Measurements from ENCODE around the gene INO80C. TPM values are rescaled to one million over a fixed set of nuclear protein-coding genes. Genes with fewer than 3 reads are reported as not detected.
"Not testable (repeated sequence)": the region's sequence is repeated elsewhere in the genome, so short reads cannot be mapped to it uniquely, and the experiment has no call there.

Gene INO80C
- total RNA-seq, 2 donors from 2014 or later = 22.7 to 26.9 TPM

DNA sequence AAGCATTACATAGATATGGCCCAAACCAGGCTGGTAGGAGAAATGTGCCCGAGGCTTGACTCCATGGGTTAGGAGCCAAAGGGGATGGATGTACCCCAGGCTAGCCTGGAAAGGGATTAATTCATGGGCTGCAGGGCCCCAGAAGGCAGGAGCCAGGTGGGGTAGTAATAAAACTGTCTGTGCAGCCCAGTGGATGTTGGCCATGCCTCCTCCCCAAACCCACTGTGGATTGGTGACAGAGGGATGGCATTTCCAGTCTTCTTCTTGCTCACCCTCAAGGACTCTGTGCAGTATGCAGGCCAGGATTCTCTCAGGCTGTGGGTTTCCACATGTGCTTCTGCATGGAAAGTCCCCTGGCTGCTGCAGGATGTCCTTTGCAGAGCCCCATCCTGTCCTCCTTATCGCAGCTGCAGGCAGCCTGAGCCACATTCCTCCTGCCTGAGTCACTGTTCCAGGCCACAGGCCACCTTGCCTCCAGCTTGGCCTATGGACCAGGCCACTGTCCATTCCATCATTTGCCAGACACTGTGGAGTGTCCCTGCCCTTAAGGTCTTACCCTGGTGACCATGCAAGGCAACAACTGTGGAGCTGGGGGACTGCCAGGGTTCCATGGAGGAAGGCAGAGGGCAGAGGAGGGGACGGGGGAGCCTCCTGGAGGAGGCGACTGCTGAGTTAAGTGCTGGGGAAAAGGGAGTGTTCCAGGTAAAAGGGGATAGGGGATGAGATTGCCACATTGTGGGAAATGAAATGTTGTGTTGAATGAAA, 38.9 kb downstream of the INO80C start:
- no peaks in the 10 kb centered on the region for H3K36me3 Mint-ChIP-seq (ENCODE audit: insufficient read depth in 2 of 2)
- no peaks in the 10 kb centered on the region for H3K9me3 Mint-ChIP-seq
- no peak overlapping the region for H3K4me3 Mint-ChIP-seq
- H3K27ac Mint-ChIP-seq = no peak overlapping the region
- H3K4me1 Mint-ChIP-seq (ENCODE audit: low read depth) = no peaks in the 10 kb centered on the region
- DNase-seq = no peak
- ATAC-seq (replicated peaks in 1 of 2) = no peak
- H3K27me3 Mint-ChIP-seq (ENCODE audit: low read depth) = no peaks in the 10 kb centered on the region

DNA sequence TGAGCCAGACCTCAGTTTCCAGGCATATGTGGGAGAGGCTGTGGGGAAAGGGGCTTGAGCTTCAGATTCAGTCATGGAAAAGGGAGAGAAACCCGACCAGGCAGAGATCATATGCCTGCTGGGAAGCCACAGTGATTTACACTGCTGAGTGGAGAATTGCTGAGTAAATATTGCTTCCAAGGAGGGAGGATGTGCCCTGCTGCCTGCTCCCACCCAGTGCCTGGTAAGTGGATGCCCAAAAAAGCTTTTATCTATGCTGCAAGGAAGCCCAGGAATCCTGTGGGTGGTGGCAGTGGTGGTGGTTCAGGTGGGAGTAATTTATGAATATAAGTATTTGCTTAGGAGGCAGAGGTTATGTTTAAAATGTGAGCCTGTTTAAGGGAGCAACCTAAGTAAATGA, 39.5 kb downstream of the INO80C start:
- Mint-ChIP-seq H3K9me3 (no peaks in the 10 kb centered on the region), H3K4me3 (no peak overlapping the region), H3K4me1 (ENCODE audit: low read depth) (no peaks in the 10 kb centered on the region), H3K27ac (no peak overlapping the region), H3K36me3 (ENCODE audit: insufficient read depth in 2 of 2) (no peaks in the 10 kb centered on the region), H3K27me3 (ENCODE audit: low read depth) (no peaks in the 10 kb centered on the region)
- DNase-seq (no peak), ATAC-seq (replicated peaks in 1 of 2) (no peak)

DNA sequence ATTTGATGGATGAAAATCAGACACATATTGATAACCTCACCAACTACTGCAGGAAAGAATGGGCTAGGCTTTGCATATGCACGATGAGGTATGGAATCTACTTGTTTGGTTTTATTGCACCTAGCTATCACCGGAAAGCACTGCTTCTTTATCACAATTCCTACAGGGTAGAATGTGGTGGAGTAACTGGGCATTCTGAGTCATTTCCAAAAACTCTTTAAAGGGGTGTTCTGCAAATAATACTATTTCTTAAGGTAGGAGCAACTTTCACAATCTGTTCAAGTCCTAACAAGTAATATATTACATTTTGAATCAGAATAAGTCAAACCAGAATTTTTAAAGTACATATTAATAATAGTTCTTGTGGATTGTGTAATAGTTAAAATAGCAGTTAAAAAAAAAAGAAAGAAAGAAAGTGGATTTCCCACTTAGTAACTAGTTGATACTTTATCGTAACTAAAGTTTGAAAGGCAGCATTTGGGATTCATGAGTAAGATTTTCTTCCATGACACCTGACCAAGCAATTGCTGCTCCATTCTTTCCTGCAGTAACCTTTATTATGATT, 40.5 kb downstream of the INO80C start:
- no peaks in the 10 kb centered on the region for H3K9me3 Mint-ChIP-seq
- no peaks in the 10 kb centered on the region for H3K36me3 Mint-ChIP-seq (ENCODE audit: insufficient read depth in 2 of 2)

DNA sequence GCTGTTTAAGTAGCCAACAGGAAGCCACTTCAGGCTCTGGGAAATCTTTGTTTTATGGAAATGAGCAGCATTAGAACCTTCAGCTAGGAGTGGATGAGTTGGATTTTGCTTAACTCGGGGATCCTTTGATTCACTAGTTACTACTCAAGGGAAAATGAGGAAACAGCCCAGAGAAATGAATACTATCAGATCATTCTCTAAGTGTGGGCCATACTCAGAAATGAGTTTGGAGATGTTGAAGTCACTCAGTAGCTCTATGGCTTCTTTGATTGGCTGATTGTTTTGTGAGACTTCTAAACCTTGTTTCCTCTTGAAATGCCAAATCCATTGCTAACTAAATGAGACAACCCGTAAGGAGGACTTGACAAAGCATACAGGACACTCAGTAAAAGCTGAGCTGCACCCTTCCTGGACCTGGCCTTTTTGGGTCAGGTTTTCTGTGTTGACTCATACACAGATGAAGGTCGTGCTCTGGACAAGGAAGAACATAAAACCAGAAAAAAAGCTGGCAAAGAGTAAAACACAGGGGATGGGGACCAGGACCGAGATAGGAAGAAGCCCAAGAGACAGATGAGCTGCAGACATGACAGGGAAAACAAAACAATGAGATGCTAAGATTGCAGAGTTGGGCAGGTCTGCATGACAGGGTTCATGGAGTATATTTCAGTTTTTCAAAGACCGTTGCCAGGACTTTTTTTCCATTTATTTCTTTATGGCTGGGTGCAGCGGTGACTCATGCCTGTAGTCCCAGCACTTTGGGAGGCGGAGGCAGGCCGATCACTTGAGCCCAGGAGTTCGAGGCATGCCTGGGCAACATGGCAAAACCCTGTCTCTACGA, 41.6 kb downstream of the INO80C start:
- no peak overlapping the region for H3K4me3 Mint-ChIP-seq

More for the DNA sequence above, 40.5 kb downstream of the INO80C start:
- ATAC-seq (replicated peaks in 1 of 2) (no peak), DNase-seq (no peak)
- Mint-ChIP-seq H3K4me1 (ENCODE audit: low read depth) (no peaks in the 10 kb centered on the region), H3K27ac (no peak overlapping the region), H3K27me3 (ENCODE audit: low read depth) (no peaks in the 10 kb centered on the region), H3K4me3 (no peak overlapping the region)

DNA sequence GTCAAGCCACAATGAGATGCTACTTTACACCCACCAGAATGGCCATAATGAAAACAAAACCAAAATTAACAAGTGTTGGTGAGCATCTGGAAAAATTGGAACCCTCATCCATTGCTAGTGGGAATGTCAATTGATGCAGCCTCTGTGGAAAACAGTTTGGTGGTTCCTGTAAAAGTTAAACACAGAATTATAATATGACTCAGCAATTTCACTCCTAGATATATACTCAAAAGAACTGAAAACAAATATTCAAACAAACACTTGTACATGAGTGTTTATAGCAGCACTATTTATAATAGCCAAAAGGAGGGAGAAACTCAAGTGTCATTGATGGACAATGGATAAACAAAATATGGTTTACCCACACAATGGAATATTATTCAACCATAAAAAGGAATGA, 43.0 kb downstream of the INO80C start:
- DNase-seq = no peak
- no peaks in the 10 kb centered on the region for H3K4me1 Mint-ChIP-seq (ENCODE audit: low read depth)
- H3K4me3 Mint-ChIP-seq = no peak overlapping the region
- no peak for ATAC-seq (replicated peaks in 1 of 2)
- no peaks in the 10 kb centered on the region for H3K36me3 Mint-ChIP-seq (ENCODE audit: insufficient read depth in 2 of 2)
- peaks cover 0 to 4% of the 10 kb centered on the region in 2 donors for H3K9me3 Mint-ChIP-seq
- no peak overlapping the region for H3K27ac Mint-ChIP-seq
- H3K27me3 Mint-ChIP-seq (ENCODE audit: low read depth) = no peaks in the 10 kb centered on the region

More for the DNA sequence above, 41.6 kb downstream of the INO80C start:
- ATAC-seq (replicated peaks in 1 of 2) (no peak), DNase-seq (no peak)
- H3K27me3 Mint-ChIP-seq (ENCODE audit: low read depth) = no peaks in the 10 kb centered on the region
- H3K9me3 Mint-ChIP-seq = peaks cover 0 to 2% of the 10 kb centered on the region in 2 donors
- H3K4me1 Mint-ChIP-seq (ENCODE audit: low read depth) = no peaks in the 10 kb centered on the region
- H3K27ac Mint-ChIP-seq = no peak overlapping the region
- H3K36me3 Mint-ChIP-seq (ENCODE audit: insufficient read depth in 2 of 2) = no peaks in the 10 kb centered on the region

DNA sequence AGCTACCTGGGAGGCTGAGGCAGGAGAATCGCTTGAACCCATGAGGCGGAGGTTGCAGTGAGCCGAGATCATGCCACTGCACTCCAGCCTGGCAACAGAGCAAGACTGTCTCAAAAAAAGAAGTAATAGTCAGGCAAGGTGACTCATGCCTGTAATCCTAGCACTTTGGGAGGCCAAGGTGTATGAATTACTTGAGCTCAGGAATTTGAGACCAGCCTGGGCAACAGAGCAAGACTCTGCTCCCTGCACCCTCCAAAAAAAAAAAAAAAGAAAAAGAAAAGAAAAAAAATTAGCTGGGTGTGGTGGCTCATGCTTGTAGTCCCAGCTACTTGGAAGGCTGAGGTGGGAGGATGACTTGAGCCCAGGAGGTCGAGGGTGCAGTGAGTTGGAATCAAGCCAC, 44.7 kb downstream of the INO80C start:
- ATAC-seq (replicated peaks in 1 of 2); H3K36me3 Mint-ChIP-seq (ENCODE audit: insufficient read depth in 2 of 2); H3K9me3 Mint-ChIP-seq; H3K4me3 Mint-ChIP-seq; H3K27me3 Mint-ChIP-seq (ENCODE audit: low read depth); DNase-seq; H3K4me1 Mint-ChIP-seq (ENCODE audit: low read depth); H3K27ac Mint-ChIP-seq: not testable (repeated sequence)

DNA sequence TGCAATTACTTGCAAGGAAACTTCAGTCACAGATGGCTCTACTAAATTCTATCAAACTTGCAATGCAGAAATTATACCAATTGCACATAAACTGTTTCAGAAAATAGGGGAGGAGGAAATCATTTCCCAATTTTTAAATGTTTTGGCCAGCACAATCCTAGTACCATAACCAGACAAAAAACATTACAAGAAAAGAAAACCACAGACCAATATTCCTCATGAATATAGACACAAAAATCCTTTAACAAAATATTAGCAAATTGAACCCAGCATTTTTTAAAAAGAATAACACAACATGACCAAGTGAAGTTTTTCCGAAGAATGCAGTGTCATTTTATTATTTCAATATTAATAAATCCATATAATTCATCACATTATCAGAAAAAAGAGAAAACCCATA, 45.8 kb downstream of the INO80C start:
- H3K9me3 Mint-ChIP-seq = peaks cover 0 to 4% of the 10 kb centered on the region in 2 donors
- no peaks in the 10 kb centered on the region for H3K27me3 Mint-ChIP-seq (ENCODE audit: low read depth)
- DNase-seq (no peak), ATAC-seq (replicated peaks in 1 of 2) (no peak)
- no peak overlapping the region for H3K27ac Mint-ChIP-seq
- no peaks in the 10 kb centered on the region for H3K36me3 Mint-ChIP-seq (ENCODE audit: insufficient read depth in 2 of 2)
- no peaks in the 10 kb centered on the region for H3K4me1 Mint-ChIP-seq (ENCODE audit: low read depth)
- no peak overlapping the region for H3K4me3 Mint-ChIP-seq

DNA sequence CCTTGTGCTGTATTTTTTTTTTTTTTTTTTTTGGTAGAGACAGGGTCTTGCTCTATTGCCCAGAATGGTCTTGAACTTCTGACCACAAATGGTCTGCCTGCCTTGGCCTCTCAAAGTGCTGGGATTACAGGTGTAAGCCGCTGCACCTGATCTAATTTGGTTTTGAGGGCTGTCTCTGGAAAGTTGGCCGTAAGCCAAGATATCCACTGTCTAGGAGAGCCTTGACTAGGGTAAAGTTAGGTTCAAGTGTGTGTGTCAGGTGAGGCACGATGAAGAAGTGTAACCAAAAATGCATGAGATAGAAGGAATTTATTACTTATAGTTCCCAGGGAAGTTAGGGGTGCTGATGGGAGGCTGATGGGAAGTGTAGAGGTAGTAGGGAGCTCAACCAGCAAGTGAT, 46.7 kb downstream of the INO80C start:
- Mint-ChIP-seq H3K4me1 (ENCODE audit: low read depth) (no peaks in the 10 kb centered on the region), H3K27ac (no peak overlapping the region), H3K27me3 (ENCODE audit: low read depth) (no peaks in the 10 kb centered on the region), H3K9me3 (peaks cover 0 to 4% of the 10 kb centered on the region in 2 donors), H3K36me3 (ENCODE audit: insufficient read depth in 2 of 2) (no peaks in the 10 kb centered on the region), H3K4me3 (no peak overlapping the region)
- ATAC-seq (replicated peaks in 1 of 2) (no peak), DNase-seq (no peak)

DNA sequence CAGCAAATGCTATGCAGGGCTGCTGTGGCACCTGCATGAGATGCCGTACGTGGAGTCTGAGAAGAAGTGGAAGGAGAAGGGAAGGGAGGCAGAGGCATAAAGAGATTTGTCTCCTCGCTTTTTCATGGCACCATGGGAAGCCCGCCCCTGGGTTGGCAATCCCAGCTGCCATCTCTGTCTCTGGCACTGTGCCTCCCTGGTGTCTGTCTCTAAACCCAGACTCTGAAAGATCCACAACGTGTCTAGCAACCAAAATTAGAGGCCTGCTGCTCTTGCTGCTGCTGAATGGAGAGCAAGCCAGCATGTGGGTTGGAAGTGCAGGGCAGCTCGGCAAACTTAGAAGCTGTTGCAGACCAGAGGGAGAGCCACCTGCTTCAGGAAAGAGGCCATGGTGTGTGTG, 53.1 kb downstream of the INO80C start:
- ATAC-seq (replicated peaks in 1 of 2) (no peak), DNase-seq (no peak)
- H3K4me1 Mint-ChIP-seq (ENCODE audit: low read depth) = no peaks in the 10 kb centered on the region
- H3K27ac Mint-ChIP-seq = no peak overlapping the region
- H3K36me3 Mint-ChIP-seq (ENCODE audit: insufficient read depth in 2 of 2) = no peaks in the 10 kb centered on the region
- no peaks in the 10 kb centered on the region for H3K9me3 Mint-ChIP-seq
- H3K4me3 Mint-ChIP-seq = no peak overlapping the region
- peaks cover 5% of the 10 kb centered on the region for H3K27me3 Mint-ChIP-seq (ENCODE audit: low read depth)

DNA sequence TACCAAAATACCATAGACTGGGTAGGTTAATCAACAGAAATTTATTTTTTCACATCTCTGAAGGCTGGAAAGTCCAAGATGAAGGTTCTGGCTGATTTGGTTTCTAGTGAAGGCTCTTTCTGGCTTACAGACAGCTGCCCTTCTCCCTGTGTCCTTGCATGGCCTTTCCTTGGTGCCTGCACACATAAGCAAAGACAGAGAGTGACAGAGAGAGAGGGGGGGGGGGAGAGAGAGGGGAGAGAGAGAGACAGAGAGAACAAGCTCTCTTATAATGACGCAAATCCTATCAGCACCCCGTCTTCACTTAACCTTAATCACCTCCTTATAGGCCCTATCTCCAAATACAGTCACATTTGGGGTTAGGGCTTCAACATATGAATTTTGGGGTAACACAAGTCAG, 53.9 kb downstream of the INO80C start:
- H3K4me3 Mint-ChIP-seq = no peak overlapping the region
- H3K4me1 Mint-ChIP-seq (ENCODE audit: low read depth) = no peaks in the 10 kb centered on the region
- no peak for DNase-seq
- peaks cover 5% of the 10 kb centered on the region for H3K27me3 Mint-ChIP-seq (ENCODE audit: low read depth)
- no peaks in the 10 kb centered on the region for H3K36me3 Mint-ChIP-seq (ENCODE audit: insufficient read depth in 2 of 2)
- no peaks in the 10 kb centered on the region for H3K9me3 Mint-ChIP-seq
- H3K27ac Mint-ChIP-seq = no peak overlapping the region
- ATAC-seq (replicated peaks in 1 of 2) = no peak

DNA sequence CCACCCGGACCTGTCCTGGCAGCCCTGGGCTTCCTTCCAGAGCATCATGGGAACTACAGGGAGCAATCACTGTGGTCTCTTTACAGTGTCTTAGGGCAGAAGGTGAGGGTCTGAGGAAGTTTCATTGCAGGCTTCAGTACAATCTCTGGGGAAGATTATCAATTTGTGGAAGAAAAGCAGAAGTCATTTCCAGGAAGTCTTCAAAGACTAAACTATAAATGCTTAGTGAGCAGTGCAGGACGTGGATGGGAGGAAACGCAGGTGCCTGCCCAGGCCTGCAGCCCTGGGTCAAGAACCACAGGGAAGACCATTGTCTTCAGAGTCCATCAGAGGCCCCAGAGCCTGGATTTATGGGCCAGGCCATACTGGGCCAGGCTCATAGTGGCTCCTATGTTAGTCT, 54.3 kb downstream of the INO80C start:
- ATAC-seq (replicated peaks in 1 of 2) (no peak), DNase-seq (no peak)
- Mint-ChIP-seq H3K27ac (no peak overlapping the region), H3K4me1 (ENCODE audit: low read depth) (no peaks in the 10 kb centered on the region), H3K4me3 (no peak overlapping the region), H3K36me3 (ENCODE audit: insufficient read depth in 2 of 2) (no peaks in the 10 kb centered on the region), H3K9me3 (no peaks in the 10 kb centered on the region), H3K27me3 (ENCODE audit: low read depth) (peaks cover 5% of the 10 kb centered on the region)

DNA sequence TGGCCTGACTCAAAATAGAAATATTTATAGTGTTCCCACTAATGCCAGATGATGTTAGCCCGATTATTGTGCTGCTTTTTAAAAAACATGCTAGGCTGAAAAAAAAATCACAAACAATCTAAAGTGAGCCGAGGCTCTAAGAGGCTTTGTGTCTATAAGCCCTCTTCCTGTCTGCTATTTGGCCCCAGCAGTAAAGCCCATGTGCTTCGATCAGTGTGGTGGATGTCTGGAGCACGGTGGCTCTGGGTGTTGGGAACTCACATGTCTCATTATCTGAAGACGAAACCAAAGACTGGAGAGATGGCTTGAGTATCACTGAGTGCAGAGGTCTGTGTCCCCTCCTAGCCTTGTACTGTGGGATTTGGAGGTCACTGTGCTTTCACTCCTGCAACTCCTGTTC, 55.1 kb downstream of the INO80C start:
- H3K27me3 Mint-ChIP-seq (ENCODE audit: low read depth) = peaks cover 5% of the 10 kb centered on the region
- ATAC-seq (replicated peaks in 1 of 2) (no peak), DNase-seq (no peak)
- H3K4me1 Mint-ChIP-seq (ENCODE audit: low read depth) = no peaks in the 10 kb centered on the region
- no peak overlapping the region for H3K4me3 Mint-ChIP-seq
- no peaks in the 10 kb centered on the region for H3K36me3 Mint-ChIP-seq (ENCODE audit: insufficient read depth in 2 of 2)
- H3K27ac Mint-ChIP-seq = no peak overlapping the region
- H3K9me3 Mint-ChIP-seq = no peaks in the 10 kb centered on the region

DNA sequence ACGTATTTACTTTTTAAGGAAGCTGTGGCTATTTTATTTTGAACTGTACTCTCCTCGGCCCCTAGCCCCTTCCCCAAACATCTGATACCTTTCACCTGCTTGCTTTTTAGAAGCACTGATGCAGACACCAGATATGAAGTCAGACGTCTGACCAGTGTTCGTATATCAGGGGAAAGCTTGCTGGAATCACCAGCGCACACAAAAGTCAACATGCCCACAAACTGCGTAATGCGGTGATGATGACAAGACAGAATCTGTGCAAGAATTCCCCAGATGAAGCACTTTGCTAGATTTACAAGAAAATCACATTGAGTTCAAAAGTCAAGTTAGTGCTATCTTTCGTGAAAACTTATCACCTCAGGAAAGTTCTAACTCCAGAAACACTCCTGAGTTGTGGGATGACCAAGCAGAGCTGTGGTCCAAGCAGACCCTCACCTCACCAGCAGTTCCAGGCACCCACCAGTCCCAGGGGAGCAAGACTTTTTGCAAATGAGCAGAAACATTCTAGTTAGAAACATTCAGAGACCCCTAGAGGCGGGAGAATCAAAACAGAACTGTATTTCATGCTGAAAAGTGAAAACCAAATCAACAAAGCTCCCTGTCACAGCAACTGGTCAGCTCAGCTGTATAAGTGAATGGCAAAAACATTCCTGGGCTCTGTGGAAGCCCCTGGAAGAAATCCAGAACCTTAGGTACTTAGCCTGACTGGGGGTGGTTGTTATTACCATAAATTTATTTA, 55.7 kb downstream of the INO80C start:
- no peak for DNase-seq
- H3K27me3 Mint-ChIP-seq (ENCODE audit: low read depth) = peaks cover 5% of the 10 kb centered on the region
- H3K36me3 Mint-ChIP-seq (ENCODE audit: insufficient read depth in 2 of 2) = no peaks in the 10 kb centered on the region
- no peak overlapping the region for H3K4me3 Mint-ChIP-seq
- no peak overlapping the region for H3K27ac Mint-ChIP-seq
- no peaks in the 10 kb centered on the region for H3K4me1 Mint-ChIP-seq (ENCODE audit: low read depth)
- no peak for ATAC-seq (replicated peaks in 1 of 2)
- H3K9me3 Mint-ChIP-seq = no peaks in the 10 kb centered on the region
